SK-N-SH treated with all-trans-retinoic acid at 6 μM for 48 hours (cell line): ENCODE measurements around the gene CABP7.

Source experiments
- ARNTL ChIP-seq: fragments of 450-650 bp; formaldehyde crosslinking; IDR thresholded peaks from 2 replicates; pipeline ENCODE4 v1.5.0; 2020; ENCODE audit warnings: low read depth, mild to moderate bottlenecking, moderate library complexity, borderline replicate concordance
- ESRRG ChIP-seq: fragments of 250-450 bp; sonication (Bioruptor Pico); IDR thresholded peaks from 2 replicates; pipeline ENCODE4 v1.6.1; 2021; ENCODE audit warnings: mild to moderate bottlenecking
- OSR1 ChIP-seq: fragments of 250-450 bp; sonication (Bioruptor Pico); IDR thresholded peaks from 2 replicates; pipeline ENCODE4 v1.8.0; 2022; ENCODE audit warnings: moderate library complexity, mild to moderate bottlenecking, inconsistent platforms
- RARB ChIP-seq: fragments of 250-450 bp; sonication (Bioruptor Pico); IDR thresholded peaks from 2 replicates; pipeline ENCODE4 v1.8.0; 2021; ENCODE audit warnings: mild to moderate bottlenecking, moderate library complexity
- TCF4 ChIP-seq: fragments of 250-450 bp; sonication (Bioruptor Pico); IDR thresholded peaks from 2 replicates; pipeline ENCODE4 v1.8.0; 2021; ENCODE audit warnings: mild to moderate bottlenecking, moderate library complexity, borderline replicate concordance
- ZFP3 ChIP-seq: fragments of 250-450 bp; sonication (Bioruptor Pico); IDR thresholded peaks from 2 replicates; pipeline ENCODE4 v1.5.0; 2020; ENCODE audit warnings: mild to moderate bottlenecking, moderate library complexity
- ZFP30 ChIP-seq: fragments of 450-650 bp; formaldehyde crosslinking; IDR thresholded peaks from 2 replicates; pipeline ENCODE4 v1.5.0; 2022; ENCODE audit warnings: mild to moderate bottlenecking, moderate library complexity
- ZNF565 ChIP-seq: fragments of 450-650 bp; formaldehyde crosslinking; conservative IDR thresholded peaks from 2 replicates; pipeline ENCODE4 v1.5.0; 2020; ENCODE audit warnings: low read depth, mild to moderate bottlenecking, moderate library complexity
- TF ChIP-seq, protein P1 (sequence below): fragments of 250-450 bp; sonication (Bioruptor Pico); IDR thresholded peaks from 2 replicates; pipeline ENCODE4 v1.8.0; 2020; ENCODE audit warnings: mild to moderate bottlenecking, moderate library complexity, borderline replicate concordance
- TF ChIP-seq, protein P2 (sequence below): fragments of 250-450 bp; sonication (Bioruptor Pico); IDR thresholded peaks from 2 replicates; pipeline ENCODE4 v1.5.1; 2021; ENCODE audit warnings: mild to moderate bottlenecking, moderate library complexity
- TF ChIP-seq, protein P3 (sequence below): fragments of 250-450 bp; sonication (Bioruptor Pico); IDR thresholded peaks from 2 replicates; pipeline ENCODE4 v1.5.1; 2020; ENCODE audit warnings: low read depth, mild to moderate bottlenecking, moderate library complexity
- TF ChIP-seq, protein P4 (sequence below): fragments of 250-450 bp; sonication (Bioruptor Pico); IDR thresholded peaks from 2 replicates; pipeline ENCODE4 v1.5.0; 2020; ENCODE audit warnings: mild to moderate bottlenecking, moderate library complexity

DNA sequence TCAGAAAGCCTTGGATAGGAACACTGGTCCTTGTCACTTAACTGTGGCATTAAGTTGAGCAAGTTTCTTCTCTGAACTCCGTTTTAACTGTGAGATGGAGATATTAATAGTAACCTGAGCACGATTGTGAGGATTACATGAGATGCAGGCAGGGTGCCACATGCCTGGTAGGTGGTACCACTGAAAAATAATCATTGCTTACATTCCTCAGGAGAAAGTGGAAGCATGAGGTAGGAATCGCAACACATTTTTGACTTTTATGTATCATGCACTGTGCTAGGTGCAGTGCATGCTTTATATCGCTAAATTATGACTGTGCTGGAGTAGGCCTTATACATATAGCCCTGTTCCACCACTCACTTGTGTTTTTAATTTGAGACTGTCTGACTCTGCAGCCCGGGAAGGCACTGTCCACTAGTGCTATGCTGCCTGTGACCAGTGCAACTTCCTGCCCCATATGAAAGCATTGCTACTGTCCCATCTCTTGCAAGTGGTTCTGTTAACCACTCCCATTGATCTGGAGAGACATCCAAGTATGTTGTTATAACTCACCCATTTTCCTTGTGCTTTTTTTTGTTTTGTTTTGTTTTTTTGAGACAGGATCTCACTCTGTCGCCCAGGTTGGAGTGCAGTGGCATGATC lies 48.4 kb downstream of the CABP7 start:
- TF ChIP-seq, protein P1, sequence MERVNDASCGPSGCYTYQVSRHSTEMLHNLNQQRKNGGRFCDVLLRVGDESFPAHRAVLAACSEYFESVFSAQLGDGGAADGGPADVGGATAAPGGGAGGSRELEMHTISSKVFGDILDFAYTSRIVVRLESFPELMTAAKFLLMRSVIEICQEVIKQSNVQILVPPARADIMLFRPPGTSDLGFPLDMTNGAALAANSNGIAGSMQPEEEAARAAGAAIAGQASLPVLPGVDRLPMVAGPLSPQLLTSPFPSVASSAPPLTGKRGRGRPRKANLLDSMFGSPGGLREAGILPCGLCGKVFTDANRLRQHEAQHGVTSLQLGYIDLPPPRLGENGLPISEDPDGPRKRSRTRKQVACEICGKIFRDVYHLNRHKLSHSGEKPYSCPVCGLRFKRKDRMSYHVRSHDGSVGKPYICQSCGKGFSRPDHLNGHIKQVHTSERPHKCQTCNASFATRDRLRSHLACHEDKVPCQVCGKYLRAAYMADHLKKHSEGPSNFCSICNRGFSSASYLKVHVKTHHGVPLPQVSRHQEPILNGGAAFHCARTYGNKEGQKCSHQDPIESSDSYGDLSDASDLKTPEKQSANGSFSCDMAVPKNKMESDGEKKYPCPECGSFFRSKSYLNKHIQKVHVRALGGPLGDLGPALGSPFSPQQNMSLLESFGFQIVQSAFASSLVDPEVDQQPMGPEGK (CRISPR knock-in tag): no peak
- TF ChIP-seq ESRRG (CRISPR knock-in tag) (no peak), ZNF565 (CRISPR knock-in tag) (no peak), ZFP3 (CRISPR knock-in tag) (no peak), ZFP30 (CRISPR knock-in tag) (no peak), ARNTL (CRISPR knock-in tag) (no peak), OSR1 (CRISPR knock-in tag) (no peak), TCF4 (CRISPR knock-in tag) (no peak), RARB (no peak)
- TF ChIP-seq, protein P2, sequence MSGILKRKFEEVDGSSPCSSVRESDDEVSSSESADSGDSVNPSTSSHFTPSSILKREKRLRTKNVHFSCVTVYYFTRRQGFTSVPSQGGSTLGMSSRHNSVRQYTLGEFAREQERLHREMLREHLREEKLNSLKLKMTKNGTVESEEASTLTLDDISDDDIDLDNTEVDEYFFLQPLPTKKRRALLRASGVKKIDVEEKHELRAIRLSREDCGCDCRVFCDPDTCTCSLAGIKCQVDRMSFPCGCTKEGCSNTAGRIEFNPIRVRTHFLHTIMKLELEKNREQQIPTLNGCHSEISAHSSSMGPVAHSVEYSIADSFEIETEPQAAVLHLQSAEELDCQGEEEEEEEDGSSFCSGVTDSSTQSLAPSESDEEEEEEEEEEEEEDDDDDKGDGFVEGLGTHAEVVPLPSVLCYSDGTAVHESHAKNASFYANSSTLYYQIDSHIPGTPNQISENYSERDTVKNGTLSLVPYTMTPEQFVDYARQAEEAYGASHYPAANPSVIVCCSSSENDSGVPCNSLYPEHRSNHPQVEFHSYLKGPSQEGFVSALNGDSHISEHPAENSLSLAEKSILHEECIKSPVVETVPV: no peak
- TF ChIP-seq, protein P3, sequence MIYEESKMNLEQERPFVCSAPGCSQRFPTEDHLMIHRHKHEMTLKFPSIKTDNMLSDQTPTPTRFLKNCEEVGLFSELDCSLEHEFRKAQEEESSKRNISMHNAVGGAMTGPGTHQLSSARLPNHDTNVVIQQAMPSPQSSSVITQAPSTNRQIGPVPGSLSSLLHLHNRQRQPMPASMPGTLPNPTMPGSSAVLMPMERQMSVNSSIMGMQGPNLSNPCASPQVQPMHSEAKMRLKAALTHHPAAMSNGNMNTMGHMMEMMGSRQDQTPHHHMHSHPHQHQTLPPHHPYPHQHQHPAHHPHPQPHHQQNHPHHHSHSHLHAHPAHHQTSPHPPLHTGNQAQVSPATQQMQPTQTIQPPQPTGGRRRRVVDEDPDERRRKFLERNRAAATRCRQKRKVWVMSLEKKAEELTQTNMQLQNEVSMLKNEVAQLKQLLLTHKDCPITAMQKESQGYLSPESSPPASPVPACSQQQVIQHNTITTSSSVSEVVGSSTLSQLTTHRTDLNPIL (CRISPR knock-in tag): no peak
- TF ChIP-seq, protein P4, sequence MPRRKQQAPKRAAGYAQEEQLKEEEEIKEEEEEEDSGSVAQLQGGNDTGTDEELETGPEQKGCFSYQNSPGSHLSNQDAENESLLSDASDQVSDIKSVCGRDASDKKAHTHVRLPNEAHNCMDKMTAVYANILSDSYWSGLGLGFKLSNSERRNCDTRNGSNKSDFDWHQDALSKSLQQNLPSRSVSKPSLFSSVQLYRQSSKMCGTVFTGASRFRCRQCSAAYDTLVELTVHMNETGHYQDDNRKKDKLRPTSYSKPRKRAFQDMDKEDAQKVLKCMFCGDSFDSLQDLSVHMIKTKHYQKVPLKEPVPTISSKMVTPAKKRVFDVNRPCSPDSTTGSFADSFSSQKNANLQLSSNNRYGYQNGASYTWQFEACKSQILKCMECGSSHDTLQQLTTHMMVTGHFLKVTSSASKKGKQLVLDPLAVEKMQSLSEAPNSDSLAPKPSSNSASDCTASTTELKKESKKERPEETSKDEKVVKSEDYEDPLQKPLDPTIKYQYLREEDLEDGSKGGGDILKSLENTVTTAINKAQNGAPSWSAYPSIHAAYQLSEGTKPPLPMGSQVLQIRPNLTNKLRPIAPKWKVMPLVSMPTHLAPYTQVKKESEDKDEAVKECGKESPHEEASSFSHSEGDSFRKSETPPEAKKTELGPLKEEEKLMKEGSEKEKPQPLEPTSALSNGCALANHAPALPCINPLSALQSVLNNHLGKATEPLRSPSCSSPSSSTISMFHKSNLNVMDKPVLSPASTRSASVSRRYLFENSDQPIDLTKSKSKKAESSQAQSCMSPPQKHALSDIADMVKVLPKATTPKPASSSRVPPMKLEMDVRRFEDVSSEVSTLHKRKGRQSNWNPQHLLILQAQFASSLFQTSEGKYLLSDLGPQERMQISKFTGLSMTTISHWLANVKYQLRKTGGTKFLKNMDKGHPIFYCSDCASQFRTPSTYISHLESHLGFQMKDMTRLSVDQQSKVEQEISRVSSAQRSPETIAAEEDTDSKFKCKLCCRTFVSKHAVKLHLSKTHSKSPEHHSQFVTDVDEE (CRISPR knock-in tag): no peak
